Stimulated activated CD4-positive, alpha-beta T cell treated with anti-CD3 and anti-CD28 coated beads, TNF-alpha, amount 100 ng/mL, for 4 hours (primary cell): ENCODE results near the gene TMEM120A.
"Not testable (repeated sequence)": the region's sequence is repeated elsewhere in the genome, so short reads cannot be mapped to it uniquely, and the experiment has no call there.

Source experiments
- DNase-seq, 3 experiments: peaks; one replicate each; pipeline ENCODE4 v3.0.0-alpha.2; 2020; ENCODE audit warnings: low read depth in 3 of 3

Gene TMEM120A

DNA sequence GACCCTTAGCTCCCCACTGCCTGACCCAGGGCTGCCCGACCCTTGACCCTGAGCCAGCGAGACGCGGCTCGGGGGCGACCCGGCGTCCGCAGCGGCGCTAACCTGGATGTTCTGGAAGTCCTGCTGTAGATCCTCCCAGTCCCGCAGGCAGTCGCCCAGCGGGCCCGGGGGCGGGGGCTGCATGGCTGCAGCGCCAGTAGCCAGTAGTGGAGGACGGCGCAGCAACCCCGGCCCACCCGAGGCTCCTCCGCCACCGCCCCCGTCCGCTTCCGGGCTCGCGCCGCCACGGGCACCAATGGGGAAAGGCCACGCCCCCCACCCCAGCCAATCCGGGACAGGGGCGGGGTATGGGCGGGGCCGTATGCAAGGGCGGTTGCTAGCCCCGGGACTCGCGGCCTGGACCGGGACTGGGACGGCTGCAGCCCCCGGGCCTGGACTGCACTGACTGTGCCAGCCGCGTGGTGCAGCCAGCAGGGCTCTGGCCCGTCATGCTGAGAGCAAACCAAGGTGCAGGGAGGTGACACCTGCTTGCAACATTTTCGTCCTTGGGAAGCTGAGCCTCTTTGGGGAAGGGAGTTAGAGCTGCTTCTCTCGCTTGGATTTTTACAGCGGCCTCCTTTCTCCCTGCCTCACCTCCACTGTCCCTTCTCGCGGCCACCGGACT is at the start of gene TMEM120A:
TMEM120A (minus strand) TSS at position 208 of the 664 bp plus-strand sequence; CDS start at position 183, 25 bp downstream.
- DNase-seq: peak; percentile 85 to 96 (median 89)

DNA sequence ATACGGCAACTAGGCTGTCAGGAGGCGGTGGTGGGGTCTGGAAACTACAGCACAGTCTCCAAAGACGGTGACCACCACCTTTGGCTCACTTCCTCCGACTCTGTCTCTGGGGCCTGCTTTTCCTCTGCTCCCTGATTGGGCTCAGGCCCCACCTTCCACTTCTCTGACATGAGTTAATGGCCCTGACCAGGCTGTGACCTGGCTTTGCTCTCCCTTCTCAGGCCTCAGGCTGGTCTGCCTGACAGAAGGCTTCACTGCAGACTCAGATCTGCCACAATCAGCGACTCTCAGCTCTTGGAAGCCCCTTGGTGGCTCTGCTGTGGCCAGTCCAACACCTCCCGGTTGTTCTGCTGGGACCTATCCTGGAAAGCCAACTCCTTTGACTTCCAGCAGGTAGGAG is 45.7 kb upstream of the TMEM120A start:
- DNase-seq: no peak

GRCh38 chr7:76037310-76037709 is 42.9 kb upstream of the TMEM120A start:
- DNase-seq: no peak

DNA sequence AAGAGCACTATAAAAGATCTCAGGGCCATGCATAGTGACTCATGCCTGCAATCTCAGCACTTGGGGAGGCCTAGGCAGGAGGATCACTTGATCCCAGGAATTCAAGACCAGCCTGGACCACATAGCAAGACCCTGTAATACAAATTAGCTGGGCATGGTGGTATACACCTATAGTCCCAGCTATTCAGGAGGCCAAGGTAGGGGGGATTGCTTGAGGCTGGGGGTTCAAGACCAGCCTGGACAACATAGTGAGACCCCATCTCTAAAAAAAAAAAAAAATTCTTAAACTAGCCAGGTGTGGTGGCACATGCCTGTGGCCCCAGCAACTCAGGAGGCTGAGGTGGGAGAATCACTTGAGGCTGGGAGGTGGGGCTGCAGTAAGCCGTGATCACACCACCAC is 37.6 kb upstream of the TMEM120A start:
- DNase-seq: no peak

DNA sequence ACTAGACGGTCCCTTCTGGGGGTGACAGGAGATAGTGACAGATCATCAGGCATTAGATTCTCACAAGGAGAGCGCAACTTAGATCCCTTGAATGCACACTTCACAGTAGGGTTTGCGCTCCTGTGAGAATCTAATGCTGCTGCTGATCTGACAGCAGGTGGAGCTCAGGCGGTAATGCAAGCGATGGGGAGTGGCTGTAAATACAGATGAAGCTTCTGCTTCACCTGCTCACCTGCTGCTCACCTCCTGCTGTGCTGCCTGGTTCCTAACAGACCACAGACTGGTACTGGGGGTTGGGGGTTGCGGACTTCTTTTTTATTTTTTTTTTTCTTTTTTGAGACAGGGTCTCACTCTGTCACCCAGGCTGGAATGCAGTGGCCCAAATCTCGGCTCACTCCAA is 35.3 kb upstream of the TMEM120A start:
- not testable (repeated sequence) for DNase-seq

DNA sequence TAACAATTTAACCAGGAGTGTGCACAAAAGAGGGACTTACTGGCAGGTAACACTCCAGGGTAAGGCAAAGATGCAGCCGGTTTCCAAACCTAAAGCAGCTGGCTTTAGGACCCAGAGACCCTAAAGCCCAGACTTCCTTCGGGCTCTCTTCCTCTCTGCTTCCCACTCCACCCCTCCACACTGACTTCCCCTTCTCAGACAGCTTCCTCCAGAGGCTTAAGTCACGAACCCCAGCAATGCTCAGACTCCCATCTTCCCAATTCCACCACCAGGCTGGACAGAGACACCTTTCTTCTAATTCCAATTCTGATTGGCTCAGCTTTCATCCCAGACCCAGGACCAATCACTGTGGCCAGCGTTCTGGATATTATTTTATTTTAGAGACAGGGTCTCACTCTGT is 28.6 kb upstream of the TMEM120A start:
- no peak for DNase-seq

GRCh38 chr7:76022026-76022780 is 27.8 kb upstream of the TMEM120A start:
- DNase-seq: no peak

GRCh38 chr7:76020031-76020714 is 25.8 kb upstream of the TMEM120A start:
- peak; percentile 45 to 51 (median 50) for DNase-seq

- not testable (repeated sequence) for DNase-seq
Observed at GRCh38 chr7:76018520-76018919, 24.1 kb upstream of the TMEM120A start.

- no peak for DNase-seq
Observed at GRCh38 chr7:76016191-76016947, 22.0 kb upstream of the TMEM120A start.

GRCh38 chr7:76011442-76011861 is 17.1 kb upstream of the TMEM120A start:
- no peak for DNase-seq

DNA sequence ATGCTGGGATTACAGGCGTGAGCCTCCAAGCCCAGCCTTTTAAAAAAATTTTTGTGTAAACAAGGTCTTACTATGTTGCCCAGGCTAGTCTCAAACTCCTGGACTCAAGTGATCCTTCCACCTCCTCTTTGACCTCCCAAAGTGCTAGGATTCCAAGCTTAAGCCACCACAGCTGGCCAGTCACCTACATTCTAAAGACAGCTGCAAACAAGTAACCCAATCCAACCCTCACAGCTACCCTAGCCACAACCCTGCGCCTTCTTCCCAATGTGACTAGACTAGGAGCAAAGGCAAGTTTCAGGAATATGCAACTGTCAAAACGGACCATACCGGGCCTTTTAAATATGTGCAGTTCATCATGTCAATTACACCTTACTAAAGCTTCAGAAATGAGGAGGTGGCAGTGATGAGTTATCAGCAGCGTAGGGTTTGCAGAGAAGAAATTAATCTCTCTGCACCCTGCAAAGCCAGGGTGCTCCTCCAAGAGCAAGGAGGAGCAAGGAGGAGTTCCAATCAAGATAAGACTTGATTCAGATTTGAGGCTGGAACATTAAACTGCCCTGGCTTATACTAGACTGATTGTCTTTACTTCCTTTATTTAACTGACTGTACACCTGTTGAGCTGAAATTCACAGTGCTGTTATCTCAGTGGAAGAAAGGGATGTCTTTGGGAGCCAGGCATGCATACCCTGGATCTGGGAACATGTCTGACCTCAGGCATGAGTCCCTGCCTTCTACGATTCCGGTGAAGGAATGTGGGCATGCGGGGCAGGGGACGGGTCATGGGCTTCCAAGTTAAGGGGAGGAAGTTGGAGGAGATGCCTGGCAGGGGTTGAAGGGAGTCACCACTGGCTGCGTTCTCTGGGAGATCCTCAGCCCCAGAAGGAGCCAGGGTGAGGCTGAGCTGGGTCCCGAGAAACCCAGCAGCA is 15.5 kb upstream of the TMEM120A start:
- no peak for DNase-seq

DNA sequence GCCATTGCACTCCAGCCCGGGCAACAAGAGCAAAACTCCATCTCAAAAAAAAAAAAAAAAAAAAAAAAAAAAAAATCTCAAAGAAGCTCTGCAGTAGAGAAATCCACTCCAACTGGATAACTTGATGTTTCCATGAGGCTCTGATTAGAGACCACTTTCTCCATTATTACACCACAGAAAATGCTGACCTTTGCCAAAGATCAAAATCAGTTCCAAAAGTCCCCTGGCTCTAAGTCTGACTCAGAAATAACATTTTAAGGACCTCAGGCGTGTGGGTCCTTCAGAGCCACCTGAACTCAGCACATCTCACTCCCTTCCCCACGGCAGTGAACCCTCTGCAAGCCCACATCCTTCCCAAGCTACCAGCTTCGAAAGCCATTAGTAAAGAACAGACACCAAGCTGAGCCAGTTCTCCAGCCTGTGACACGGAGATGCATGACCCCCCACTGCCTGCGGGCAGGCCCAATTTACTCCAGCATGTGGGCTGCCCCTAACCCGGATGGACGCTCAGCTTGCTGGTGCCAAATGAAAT is 13.8 kb upstream of the TMEM120A start:
- DNase-seq: no peak

GRCh38 chr7:76005004-76005403 is 10.6 kb upstream of the TMEM120A start:
- DNase-seq: not testable (repeated sequence)

GRCh38 chr7:76003351-76003750 is 9.0 kb upstream of the TMEM120A start:
- DNase-seq: no peak

GRCh38 chr7:76002822-76003221 is 8.4 kb upstream of the TMEM120A start:
- no peak for DNase-seq

DNA sequence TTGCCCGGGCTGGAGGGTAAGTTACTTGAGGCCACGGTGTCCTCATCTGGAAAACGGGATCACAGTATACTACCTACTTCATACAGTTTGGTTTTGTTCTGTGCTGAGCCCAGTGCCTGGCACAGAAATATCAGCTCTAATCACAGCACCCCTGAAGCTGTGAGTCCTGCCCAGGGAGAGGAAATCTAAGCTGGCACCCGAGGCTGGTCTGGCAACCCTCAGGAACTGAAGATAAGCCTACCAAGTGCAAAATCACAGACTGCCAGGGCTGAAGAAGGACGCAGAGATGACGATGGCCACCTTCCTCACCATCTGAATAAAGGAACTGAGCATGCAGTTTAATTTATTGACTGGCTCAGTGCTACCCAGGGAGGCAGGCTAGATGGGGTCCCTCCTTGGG is 7.7 kb upstream of the TMEM120A start:
- DNase-seq: no peak

DNA sequence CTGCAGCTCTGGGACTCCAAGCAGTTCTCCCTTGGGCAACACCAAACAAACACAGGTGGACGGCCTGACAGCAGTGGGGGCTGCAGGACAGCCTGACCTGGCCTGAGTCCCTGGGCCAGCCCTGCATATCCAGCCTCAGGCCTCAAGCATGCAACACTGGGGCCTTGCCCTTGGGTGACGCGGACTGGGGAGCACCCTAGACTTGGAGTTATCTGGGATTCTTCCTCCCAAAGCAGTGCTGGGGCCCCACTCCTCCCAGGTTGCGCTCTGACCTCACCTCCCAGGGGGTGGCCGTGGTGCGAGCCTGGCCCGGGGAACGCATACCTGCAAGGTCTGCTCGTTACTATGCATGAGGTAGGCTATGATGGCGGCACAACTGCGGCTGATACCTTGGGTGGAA is 6.2 kb upstream of the TMEM120A start:
- no peak for DNase-seq

- DNase-seq: no peak
Observed at GRCh38 chr7:75998038-75998437, 3.6 kb upstream of the TMEM120A start.

DNA sequence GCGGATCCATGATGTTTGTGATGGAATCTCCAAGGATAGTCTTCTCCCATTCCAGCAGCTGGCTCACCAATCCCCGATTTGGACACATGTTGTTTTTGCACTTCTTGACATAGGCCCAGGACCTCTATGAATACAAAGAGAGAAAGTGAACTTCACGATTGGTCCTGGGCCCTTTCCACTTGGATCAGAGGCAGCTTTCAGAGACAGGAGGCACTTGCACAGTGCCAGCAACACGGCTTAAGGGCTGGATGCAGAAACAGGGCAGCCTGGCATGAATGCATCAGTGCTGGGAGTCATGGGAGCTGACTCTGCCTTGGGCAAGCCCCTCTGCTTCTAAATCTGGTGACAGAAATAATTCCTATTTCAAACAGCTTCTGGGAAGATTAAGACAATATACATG is 2.1 kb upstream of the TMEM120A start:
- no peak for DNase-seq

DNA sequence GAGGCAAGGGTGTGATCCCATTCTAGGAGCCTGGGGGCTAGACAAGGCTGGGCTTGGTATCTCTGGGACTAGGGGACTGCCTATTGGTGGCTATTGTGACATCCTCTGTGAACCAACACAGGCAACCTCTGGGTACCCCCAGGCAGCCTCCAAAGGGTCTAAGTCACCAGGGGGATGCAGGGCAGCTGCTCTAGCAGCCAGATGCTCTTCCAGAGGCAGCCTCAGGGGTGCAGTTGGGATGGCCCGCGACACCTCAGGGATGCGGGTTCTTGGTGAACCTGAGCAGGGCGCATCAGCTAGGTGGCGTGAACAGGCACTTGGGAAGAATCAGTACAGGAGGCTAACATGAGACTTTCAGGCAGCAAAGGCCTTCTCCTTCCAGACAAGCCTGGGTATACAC is 1.6 kb upstream of the TMEM120A start:
- DNase-seq: no peak
